ENCODE measurements around the gene ATP5PD.
"Not testable (repeated sequence)": the region's sequence is repeated elsewhere in the genome, so short reads cannot be mapped to it uniquely, and the experiment has no call there.

- TF ChIP-seq SPI1, POLR2A (IDR thresholded peaks at IDR 0.05; ENCODE audit: low read depth, low read length): not testable (repeated sequence)
These were observed 24.9 kb upstream of the ATP5PD start for GRCh38 chr17:75071478-75072271.
